OCI-LY1 (cell line): ENCODE measurements around the gene OR4D2.

ENCODE experiments used
- H2AFZ ChIP-seq: fragments of 200-600 bp; sonication (generic), shearing (Covaris generic); 2 replicates; pipeline ENCODE4 v1.6.0; 2014; ENCODE audit warnings: antibody characterized with exemption, mild to moderate bottlenecking, low read length
- H3F3A ChIP-seq: fragments of 200-600 bp; sonication (generic), shearing (Covaris generic); 2 replicates; pipeline ENCODE4 v1.6.0; 2014; ENCODE audit warnings: mild to moderate bottlenecking, antibody characterized with exemption, low read length, moderate library complexity; ENCODE audit not compliant: insufficient read depth
- H3K27ac ChIP-seq: fragments of 200-600 bp; sonication (generic); 2 replicates; pipeline ENCODE4 v1.5.1; 2014; ENCODE audit warnings: low read length, mixed run types, mild to moderate bottlenecking, low read depth; ENCODE audit not compliant: poor library complexity, severe bottlenecking
- H3K27me3 ChIP-seq: fragments of 200-600 bp; sonication (generic); 2 replicates; pipeline ENCODE4 v1.6.0; 2014; ENCODE audit warnings: antibody characterized with exemption, mild to moderate bottlenecking, low read length, moderate library complexity; ENCODE audit not compliant: insufficient read depth
- H3K36me3 ChIP-seq: fragments of 200-600 bp; sonication (generic); 2 replicates; pipeline ENCODE4 v1.6.1; 2014; ENCODE audit warnings: mild to moderate bottlenecking, antibody characterized with exemption, low read length, moderate library complexity, mixed read lengths; ENCODE audit not compliant: insufficient read depth
- H3K4me1 ChIP-seq: fragments of 200-600 bp; sonication (generic); 2 replicates; pipeline ENCODE4 v1.5.1; 2014; ENCODE audit warnings: mild to moderate bottlenecking, low read length, moderate library complexity; ENCODE audit not compliant: insufficient read depth, severe bottlenecking
- H3K4me2 ChIP-seq: fragments of 200-600 bp; sonication (generic), shearing (Covaris generic); 2 replicates; pipeline ENCODE4 v1.6.1; 2014; ENCODE audit warnings: low read length
- H3K4me3 ChIP-seq: fragments of 200-600 bp; sonication (generic); 2 replicates; pipeline ENCODE4 v1.5.1; 2014; ENCODE audit warnings: low read length, low read depth, mild to moderate bottlenecking, mixed read lengths; ENCODE audit not compliant: poor library complexity, severe bottlenecking
- H3K79me2 ChIP-seq: fragments of 200-600 bp; shearing (Covaris generic); 2 replicates; pipeline ENCODE4 v1.6.1; 2016; ENCODE audit warnings: mixed run types, low read length, mixed read lengths; ENCODE audit not compliant: insufficient read depth
- H3K9ac ChIP-seq: fragments of 200-600 bp; sonication (generic), shearing (Covaris generic); 2 replicates; pipeline ENCODE4 v1.6.1; 2014; ENCODE audit warnings: mild to moderate bottlenecking, low read length, mixed read lengths
- H3K9me2 ChIP-seq: fragments of 200-600 bp; sonication (generic), shearing (Covaris generic); 2 replicates; pipeline ENCODE4 v1.6.1; 2014; ENCODE audit warnings: low read depth, mild to moderate bottlenecking, low read length, mixed read lengths
- H3K9me3 ChIP-seq: fragments of 200-600 bp; shearing (Covaris generic); 2 replicates; pipeline ENCODE4 v1.6.1; 2014; ENCODE audit warnings: low read length, mixed read lengths
- H4K20me1 ChIP-seq: fragments of 200-600 bp; sonication (generic), shearing (Covaris generic); 2 replicates; pipeline ENCODE4 v1.6.0; 2016; ENCODE audit warnings: mild to moderate bottlenecking, low read length; ENCODE audit not compliant: insufficient read depth
- CTCF ChIP-seq: fragments of 200-600 bp; sonication (generic), shearing (Covaris generic); IDR thresholded peaks from 2 replicates; pipeline ENCODE4 v1.5.1; 2017; ENCODE audit warnings: mild to moderate bottlenecking, antibody characterized with exemption, low read length, moderate library complexity, mixed read lengths
- EZH2 ChIP-seq: fragments of 200-600 bp; sonication (generic), shearing (Covaris generic); IDR thresholded peaks from 2 replicates; pipeline ENCODE4 v1.8.0; 2017; ENCODE audit warnings: borderline replicate concordance, mixed run types, mild to moderate bottlenecking, antibody characterized with exemption, low read length, moderate library complexity, mixed read lengths

Gene OR4D2

GRCh38 chr17:58166682-58167081 is at the start of gene OR4D2:
TSS of gene OR4D2 (plus strand) at chr17:58166982. CDS start at chr17:58169656, 2,674 bp downstream.
- H3F3A ChIP-seq: no peaks in the 10 kb centered on the region
- H3K27me3 ChIP-seq: no peaks in the 10 kb centered on the region
- no peaks in the 10 kb centered on the region for H3K9me3 ChIP-seq
- no peaks in the 10 kb centered on the region for H3K36me3 ChIP-seq
- H4K20me1 ChIP-seq: no peaks in the 10 kb centered on the region
- no peak within 1 kb of the TSS for H3K4me3 ChIP-seq
- no peaks in the 10 kb centered on the region for H3K9me2 ChIP-seq
- H2AFZ ChIP-seq: no peak within 1 kb of the TSS
- H3K9ac ChIP-seq: no peak within 1 kb of the TSS
- no peaks in the 10 kb centered on the region for H3K4me1 ChIP-seq
- TF ChIP-seq EZH2 (no peak), CTCF (no peak)
- no peak within 1 kb of the TSS for H3K27ac ChIP-seq
- H3K4me2 ChIP-seq: no peak within 1 kb of the TSS
- H3K79me2 ChIP-seq: no peaks in the 10 kb centered on the region

GRCh38 chr17:58117382-58117781 is 49.4 kb upstream of the OR4D2 start:
- TF ChIP-seq EZH2: no peak
- TF ChIP-seq CTCF: no peak
- H3K4me1 ChIP-seq: no peaks in the 10 kb centered on the region
- H3K79me2 ChIP-seq: no peaks in the 10 kb centered on the region

DNA sequence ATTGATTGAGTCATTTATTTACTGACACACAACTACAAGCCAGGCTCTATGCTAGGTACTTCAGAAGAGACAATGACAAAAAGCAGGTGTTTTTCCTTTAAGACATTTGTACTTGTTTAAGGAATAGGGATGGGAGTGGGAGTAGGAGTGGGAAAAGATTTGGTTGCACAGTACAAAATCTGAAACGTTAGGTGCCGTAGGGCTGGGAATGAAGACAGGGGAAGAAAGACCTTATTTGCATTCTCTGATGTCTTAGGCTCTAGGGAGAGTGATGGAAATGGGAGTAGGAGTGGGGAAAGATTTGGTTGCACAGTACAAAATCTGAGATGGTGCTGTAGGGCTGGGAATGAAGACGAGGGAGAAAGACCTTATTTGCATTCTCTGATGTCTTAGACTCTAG is 47.3 kb upstream of the OR4D2 start:
- Histone ChIP-seq H3K9me2 (no peaks in the 10 kb centered on the region), H3K4me2 (no peak overlapping the region), H2AFZ (no peak overlapping the region), H3K9ac (no peak overlapping the region), H3K27ac (no peak overlapping the region), H3K36me3 (no peaks in the 10 kb centered on the region), H3K4me1 (no peaks in the 10 kb centered on the region), H3K27me3 (peaks cover 4% of the 10 kb centered on the region; the same call in 1 of the 2 replicates), H3K4me3 (no peak overlapping the region), H3F3A (no peaks in the 10 kb centered on the region), H4K20me1 (no peaks in the 10 kb centered on the region), H3K79me2 (no peaks in the 10 kb centered on the region), H3K9me3 (no peaks in the 10 kb centered on the region)
- TF ChIP-seq EZH2 (no peak), CTCF (no peak)

More at GRCh38 chr17:58117382-58117781, 49.4 kb upstream of the OR4D2 start:
- H3F3A ChIP-seq: no peaks in the 10 kb centered on the region
- no peaks in the 10 kb centered on the region for H4K20me1 ChIP-seq
- no peaks in the 10 kb centered on the region for H3K36me3 ChIP-seq
- H3K4me3 ChIP-seq: no peak overlapping the region
- no peak overlapping the region for H3K27ac ChIP-seq
- H3K9me2 ChIP-seq: no peaks in the 10 kb centered on the region
- H3K9me3 ChIP-seq: no peaks in the 10 kb centered on the region
- peaks cover 7% of the 10 kb centered on the region; the same call in 1 of the 2 replicates for H3K27me3 ChIP-seq
- H3K9ac ChIP-seq: no peak overlapping the region
- no peak overlapping the region for H2AFZ ChIP-seq
- H3K4me2 ChIP-seq: no peak overlapping the region
